Measurements from ENCODE around the gene LY6G5C.

Gene LY6G5C

DNA sequence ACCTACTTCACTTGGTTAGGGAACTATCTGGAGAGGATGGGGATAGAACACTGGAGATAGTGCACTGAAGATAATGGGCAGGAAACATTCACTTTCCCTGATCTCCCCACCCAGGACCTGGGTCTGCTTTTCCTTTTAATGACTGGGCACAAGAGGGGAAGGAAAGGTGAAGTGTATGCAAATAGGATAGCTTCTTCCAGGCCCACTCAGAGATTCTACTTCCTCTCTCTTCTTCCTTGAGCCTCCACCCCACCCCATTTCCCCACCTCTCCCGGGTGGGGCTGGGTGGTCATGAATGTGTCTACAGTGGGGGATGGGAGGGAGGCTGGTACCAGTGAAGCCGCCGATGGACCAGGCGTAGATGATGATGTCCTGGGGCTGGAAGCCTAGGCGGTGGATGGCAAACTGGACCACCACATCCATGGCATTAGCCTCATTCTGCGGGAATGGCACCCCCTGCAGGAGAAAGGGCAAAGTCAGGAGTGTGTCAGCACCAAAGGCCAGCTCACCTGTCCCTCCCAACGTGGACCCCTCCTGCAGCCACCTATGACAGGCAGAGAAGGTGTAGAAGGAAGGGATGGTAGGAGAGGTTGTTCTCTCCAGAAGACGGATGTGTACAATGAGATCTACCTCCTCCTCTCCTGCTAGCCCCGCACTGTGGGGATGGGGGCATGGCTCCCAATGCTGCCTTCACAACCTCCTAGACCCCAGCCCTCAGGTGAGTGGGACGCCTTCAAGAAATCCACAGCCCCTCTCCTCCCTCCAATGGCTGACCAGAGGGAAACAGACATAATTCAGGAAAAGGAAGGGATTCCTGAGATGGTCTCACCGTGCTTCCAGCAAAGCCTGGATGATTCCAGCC, 8.6 kb upstream of the LY6G5C start:
- no peak for DNase-seq

DNA sequence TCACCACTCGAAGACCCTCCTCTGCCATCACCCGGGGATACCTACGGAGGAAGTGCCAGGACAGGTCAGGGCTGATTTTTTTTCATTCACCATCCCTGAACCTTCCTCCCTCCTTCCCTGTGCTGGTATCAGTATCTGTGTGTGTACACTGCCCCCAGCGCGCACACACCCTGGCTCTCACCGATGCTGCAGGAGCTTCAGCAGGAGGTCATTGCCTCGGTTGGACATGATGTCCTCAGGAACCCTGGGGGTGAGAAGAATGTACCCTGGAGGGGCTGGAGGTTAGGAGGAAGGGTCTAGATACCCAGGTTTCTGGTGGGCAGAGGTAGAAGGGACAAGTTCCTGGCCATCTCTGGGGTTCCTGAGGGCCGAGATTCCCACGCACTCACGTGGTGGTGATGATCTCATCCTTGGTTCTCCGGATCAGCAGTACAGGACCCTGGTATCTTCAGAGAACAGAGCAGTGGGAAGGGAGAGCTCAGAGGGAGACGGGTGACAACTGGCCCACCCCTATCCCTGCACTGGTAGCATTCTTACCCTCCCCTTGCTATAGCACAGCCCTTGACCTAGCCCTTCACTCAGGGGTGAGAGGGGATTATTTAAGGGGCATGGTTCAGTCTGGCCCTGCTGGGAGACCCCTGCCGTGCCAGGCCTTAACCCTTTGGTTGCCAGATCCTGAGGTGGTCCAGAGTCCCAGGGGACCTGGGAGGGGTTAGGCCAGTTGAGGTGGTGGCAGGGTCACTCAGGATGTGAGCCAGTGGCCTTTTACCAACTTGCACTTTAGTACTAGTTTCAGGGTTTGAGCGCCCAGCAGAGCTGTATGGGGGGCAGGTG, 7.2 kb upstream of the LY6G5C start:
- no peak for DNase-seq

DNA sequence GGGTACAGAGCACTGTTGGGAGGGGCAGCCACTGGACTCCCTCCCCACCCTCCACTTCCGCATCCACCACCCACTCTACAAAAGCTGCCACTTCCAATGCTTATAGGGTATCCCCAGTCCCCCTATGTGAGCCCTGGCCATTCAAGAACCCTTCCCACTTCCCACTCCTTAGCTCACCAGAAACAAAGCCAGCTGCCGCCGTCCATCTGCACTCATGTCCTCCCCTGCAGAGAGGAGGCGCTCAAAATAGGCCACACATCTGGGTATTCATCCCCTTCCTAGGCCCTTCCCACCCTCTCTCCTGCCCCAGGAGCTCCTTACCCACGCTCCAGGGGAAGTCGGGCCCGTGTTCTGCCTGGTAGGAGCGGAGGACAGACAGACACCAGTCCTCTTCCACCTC, 6.5 kb upstream of the LY6G5C start:
- no peak for DNase-seq

DNA sequence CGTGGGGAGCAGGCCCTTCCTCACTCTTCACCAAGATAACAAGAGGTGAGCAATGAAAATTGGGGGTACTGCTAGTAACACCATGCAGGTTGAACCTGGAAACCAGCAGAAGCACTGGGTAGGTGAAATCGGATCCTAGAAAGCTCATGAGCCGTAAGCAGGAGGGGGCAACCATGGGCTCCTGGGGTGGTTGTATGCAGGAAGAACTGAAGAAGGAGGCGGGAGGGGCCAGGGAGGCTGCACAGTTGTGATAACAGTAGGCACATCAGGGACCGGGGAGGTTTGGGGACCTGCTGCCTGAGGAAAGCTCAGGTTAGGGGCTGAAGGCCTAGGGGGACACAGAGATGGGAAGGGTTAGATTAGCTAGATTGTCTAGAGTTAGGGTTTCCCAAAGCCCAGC, 5.6 kb upstream of the LY6G5C start:
- DNase-seq = no peak

DNA sequence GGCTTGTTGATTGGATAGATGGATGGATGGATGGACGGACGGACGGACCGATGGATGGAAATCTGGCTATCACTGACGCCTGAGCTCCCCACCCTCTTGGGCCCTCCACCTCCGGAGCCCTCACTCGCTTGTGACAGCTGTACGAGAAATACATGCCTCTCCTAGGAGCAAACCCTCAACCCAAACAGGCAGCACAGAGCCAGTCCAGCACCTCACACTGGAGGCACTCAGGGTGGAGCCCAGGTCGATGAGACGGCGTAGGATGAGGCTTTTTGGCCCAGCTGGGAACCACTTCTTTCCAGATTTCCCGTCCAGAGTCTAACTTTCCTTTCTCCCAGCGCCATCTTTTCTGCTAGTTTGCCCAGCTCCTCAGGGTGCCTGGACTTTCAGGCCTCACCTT, 2.7 kb upstream of the LY6G5C start:
- DNase-seq = no peak

DNA sequence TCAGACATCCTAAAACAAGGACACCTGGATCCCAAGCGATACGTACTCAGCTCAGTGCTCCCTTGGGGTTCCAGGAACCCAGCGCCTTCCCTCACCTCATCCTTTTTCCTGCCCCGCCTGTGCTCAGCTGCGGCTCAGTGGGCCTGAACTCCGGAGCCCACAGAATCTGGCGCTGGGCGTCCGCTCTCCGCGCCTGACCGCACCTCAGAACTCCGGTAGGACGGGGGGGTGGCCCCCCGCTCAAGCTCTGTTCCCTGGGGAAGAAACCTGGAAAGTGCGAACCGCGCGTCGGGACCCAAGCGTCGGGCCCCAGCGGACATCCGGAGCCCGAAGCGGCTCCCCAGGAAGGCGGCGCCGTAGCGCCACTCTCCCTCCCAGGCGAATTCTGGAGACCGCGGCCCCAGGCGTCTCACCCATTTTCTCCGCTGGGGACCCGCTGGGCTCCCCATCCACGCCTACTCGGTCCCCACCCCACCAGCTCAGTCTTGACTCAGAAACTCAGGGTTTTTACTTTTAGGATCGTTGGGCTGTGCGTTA, 336 bp upstream of the LY6G5C start:
- DNase-seq = peak; percentile 85

DNA sequence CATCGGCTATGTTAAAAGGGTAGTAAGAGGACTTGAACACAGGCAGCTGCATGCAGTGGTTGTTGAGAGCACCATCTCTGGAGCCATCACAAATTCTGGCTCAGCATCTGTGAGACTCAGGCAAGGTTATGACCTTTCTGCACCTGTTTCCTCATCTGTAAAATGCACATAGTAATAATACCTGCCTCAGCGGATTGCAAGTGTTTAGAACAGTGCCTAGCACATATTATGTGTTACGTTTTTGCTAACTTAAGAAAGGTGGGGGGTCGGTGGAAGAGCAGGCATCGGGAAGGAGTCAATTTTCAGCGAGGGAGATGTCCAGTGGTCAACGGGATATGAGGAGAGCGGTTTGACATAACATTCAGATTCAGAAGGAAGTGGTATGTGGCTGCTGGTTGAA, 2.9 kb downstream of the LY6G5C start:
- DNase-seq = no peak

DNA sequence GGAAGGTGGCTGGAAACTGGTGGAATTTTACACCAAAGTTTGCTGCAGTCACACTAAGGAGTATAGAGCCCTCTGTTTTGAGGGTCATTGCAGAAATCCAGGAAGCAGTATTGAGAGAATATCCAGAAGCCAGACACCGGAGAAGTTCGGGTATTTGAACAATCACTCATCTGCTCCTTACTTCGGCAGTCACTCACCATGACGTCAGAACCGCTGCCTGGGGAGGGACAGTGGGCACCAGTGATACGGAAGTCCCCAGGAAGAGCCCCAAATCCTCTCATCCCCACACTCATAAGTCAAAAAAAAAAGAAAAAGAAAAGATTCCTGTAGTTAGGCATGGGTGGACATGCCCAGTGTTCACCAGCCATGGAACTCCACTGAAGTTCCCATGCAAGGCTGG, 4.0 kb downstream of the LY6G5C start:
- no peak for DNase-seq

DNA sequence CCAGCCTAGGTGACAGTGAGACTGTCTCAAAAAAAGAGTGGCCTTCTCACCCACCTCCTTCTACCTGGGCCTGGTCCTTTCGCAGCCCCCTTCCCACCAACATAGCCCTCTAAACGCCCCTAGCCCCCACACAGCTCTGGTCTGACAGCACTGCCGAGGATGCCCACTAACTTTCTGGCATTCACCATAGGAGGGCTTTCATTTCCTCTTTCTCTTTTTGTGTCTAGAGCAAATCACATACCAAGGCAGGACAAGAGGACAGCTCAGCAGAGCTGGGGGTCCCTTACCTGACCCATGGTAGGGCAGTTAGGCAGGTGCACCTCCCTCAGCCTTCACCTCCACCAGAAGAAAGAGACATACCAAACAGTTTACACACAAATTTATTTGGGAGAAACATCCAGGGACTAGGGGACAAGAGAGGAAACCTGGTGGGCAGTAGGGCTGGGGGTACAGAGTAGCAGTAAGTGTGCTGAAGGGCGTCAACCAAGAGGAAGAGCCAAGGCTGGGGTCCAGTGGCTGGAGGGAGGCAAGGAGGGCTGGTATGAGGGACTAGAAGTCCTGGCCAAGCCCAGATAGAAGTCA, 4.5 kb downstream of the LY6G5C start:
- DNase-seq = no peak

DNA sequence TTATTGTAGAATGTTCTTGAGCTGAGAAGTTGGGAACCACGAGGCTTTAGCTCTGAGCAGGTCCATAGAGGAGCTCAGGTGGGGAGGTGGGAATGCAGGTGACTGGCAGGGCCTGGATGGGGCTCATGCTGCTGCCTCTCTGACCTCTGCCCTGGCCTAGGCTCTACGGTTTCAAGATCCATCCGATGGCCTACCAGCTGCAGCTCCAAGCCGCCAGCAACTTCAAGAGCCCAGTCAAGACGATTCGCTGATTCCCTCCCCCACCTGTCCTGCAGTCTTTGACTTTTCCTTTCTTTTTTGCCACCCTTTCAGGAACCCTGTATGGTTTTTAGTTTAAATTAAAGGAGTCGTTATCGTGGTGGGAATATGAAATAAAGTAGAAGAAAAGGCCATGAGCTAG, 11.2 kb downstream of the LY6G5C start, which contains the start of gene LY6G5B:
TSS of gene LY6G5B (plus strand) at position 301 of the 400 bp plus-strand sequence. CDS start 975 bp downstream, outside the sequence.
- DNase-seq = no peak

DNA sequence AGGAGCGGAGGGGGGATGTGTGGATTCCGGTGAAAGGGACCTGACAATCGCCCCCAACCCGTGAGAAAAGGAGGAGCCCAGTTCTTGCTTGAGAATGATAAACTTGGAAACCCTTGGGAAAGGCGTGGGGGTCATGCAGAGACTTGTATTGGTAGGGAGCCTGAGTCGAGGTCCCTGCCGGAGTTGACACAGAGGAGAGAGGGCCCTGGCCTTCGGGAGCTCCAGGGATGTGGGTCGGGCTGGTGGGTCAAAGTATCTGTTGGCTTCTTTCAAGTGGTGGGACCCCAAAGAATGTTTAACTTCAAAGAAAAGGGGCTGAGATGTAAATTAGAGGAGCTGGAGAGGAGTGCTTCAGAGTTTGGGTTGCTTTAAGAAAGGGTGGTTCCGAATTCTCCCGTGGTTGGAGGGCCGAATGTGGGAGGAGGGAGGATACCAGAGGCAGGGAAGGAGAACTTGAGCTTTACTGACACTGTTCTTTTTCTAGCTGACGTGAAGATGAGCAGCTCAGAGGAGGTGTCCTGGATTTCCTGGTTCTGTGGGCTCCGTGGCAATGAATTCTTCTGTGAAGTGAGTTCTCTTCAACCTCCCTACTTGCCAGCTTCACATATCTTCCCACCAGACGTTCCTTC, 14.4 kb downstream of the LY6G5C start:
- DNase-seq = no peak

DNA sequence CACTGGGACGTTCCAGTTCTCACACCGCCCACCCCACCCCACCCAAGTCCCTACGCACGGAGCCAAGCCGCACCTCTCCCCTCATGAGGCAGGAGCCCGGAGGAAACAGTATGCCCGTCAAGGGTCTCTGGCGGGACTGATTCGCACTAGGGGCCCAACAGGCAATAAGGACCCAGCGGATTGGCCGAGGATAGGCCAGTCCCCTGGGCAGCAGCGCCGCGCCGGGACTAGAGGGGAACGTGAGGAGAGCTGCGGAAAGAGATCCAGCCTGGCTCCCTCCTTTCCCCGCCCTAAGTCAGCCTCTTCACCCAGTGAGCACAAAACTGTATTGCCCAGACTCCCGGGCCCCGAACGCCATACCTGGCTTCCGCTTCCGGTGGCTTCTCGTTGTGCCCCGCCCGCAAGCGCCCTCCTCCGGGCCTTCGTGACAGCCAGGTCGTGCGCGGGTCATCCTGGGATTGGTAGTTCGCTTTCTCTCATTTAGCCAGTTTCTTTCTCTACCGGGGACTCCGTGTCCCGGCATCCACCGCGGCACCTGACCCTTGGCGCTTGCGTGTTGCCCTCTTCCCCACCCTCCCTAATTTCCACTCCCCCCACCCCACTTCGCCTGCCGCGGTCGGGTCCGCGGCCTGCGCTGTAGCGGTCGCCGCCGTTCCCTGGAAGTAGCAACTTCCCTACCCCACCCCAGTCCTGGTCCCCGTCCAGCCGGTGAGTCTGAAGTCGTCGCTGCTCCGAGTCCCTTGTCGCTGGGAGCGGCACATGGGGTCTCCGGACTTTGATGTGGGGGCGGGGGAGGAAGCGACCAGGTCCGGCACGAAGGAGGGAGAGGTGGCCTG, 15.1 kb downstream of the LY6G5C start, which contains the start of gene CSNK2B:
TSS of gene CSNK2B (plus strand) at position 580 of the 836 bp plus-strand sequence. CDS start 752 bp downstream, outside the sequence.
- peak; percentile 99 for DNase-seq

DNA sequence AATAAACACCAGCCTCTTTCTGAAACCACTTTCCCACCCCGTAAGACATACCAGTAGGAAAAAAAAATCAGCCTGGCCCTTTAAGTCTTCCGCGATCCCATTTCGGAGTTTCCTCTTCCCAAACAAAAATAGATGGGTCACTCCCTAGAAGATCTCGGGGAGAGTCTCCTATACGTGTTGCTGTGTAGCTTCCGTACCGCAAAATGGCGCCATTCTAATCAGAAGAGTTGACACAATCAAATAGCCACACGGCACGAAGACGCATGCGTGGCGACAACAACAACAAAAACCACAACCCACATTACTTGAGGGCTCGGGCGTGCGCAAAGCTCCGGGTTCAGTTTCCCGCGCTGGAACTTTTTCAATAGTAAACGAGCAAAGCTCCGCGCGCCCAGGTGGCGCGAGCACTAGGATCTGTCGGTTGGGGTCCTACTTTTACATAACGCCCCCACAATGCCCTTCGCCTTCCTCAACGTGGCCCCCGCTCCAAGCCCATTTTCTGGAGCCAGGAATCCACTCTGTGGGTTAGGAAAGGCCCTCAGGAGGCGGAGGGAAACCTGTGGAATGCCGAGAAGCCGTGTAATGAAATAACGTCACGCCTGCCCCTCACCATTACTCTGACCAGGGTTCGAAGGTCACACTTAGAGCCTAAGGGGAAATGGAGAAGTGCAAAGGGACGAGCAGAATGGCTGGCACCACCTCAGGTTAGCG, 15.9 kb downstream of the LY6G5C start, which contains the start of gene GPANK1:
TSS of gene GPANK1 (minus strand) at position 208 of the 711 bp plus-strand sequence. CDS start 519 bp downstream, outside the sequence.
- peak; percentile 98 for DNase-seq

DNA sequence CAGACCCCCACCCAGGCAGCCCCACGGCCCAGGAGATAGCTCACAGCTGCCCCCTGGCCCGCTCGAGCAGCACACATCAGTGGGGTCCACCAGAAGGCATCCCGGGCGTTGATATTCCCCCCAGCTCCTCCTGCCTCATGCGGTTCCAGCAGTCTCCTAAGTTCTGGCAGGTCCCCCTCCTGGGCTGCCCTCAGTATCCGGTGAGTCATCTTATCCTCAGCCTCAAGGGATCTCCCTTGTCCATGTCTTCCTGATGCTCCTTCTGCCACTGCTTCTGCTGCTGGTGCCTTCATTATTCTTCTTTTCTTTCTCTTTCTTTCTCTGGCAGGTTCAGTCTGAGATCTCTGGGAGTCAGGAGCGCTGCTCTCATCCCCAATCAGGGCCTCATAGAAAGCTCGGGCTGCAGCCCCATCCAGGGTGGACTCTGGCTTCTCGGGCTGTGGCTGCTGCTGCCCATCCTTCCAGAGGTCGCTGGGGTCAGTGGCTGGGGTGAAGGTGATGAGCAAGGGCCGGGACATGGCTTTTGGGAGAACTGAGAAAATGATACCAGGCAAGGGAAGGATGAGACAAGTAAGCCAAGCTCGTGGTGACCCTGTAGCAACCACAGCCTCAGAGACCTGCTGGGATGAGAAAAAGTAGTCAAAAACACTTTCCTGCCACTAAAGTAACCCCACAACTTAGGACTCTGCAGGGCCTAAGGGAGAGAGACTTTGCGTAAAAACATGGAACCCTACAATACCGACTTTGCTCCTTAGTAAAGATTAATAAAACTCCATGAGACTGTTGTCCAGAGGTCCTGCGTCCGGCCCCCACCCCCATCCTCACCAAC, 16.7 kb downstream of the LY6G5C start:
- peak; percentile 63 for DNase-seq

DNA sequence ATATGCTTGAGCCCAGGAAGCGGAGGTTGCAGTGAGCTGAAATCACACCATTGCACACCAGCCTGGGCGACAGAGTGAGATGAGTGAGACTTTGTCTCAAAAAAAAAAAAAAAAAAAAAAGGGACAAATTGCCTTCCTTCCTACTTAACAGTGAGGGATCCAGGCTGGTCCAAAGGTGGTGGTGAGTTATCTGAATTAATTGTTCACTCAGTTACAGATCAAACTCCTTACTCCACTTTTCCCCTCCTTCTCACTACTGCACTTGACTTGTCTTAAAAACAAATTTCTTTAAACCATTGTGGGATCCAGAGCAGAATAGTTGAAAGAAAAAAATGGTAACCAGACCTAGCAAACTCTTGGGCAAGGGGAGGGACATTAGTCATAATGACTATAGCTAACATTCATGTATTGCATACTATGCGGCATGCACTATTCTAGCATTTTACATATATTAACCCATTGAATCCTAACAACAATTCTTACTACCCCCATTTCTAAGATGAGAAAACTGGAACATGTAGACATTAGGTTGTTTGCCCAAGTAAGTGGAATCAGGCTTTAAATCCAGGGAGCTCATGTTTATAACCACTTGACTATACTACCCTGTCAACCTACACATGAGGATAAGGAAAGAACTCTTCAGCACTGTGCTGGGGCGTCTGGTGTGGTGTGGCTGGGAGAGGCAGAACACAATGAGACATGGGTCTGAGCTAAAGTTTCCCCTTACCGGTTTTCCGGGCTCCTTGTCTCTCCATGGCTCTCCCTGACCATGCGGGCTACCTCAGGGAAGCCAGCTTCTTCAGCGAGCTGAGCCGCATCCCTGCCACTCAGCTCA, 17.5 kb downstream of the LY6G5C start:
- no peak for DNase-seq

DNA sequence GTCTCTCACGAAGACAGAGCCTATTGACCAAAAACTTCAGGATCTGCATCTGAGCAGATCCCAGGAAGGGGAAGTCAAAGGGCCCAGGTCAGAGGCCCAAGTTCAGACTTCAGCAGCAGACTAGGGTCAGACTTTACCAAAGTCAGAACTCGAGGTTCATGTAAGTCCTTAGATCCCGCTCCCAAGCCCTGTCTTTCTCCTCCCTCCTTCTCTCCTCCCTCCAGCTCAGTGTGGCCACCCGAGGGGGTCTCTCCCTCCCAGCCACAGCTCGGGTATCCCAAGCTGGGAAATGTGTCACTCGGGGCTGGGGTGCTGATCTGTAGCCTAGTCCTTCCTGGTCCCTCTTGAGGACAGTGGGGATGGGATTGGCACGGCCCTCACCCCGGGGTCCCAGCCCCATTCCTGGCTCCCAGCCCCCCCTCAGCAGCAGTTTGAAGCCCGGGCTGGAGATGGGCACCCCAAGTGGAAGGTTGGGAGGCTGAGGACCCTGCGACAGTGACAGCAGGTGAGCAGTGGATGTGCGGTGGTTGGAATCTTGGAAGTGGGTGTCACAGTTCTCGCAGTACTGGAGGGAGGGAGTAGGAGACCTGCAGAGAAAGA, 18.6 kb downstream of the LY6G5C start:
- DNase-seq = no peak

DNA sequence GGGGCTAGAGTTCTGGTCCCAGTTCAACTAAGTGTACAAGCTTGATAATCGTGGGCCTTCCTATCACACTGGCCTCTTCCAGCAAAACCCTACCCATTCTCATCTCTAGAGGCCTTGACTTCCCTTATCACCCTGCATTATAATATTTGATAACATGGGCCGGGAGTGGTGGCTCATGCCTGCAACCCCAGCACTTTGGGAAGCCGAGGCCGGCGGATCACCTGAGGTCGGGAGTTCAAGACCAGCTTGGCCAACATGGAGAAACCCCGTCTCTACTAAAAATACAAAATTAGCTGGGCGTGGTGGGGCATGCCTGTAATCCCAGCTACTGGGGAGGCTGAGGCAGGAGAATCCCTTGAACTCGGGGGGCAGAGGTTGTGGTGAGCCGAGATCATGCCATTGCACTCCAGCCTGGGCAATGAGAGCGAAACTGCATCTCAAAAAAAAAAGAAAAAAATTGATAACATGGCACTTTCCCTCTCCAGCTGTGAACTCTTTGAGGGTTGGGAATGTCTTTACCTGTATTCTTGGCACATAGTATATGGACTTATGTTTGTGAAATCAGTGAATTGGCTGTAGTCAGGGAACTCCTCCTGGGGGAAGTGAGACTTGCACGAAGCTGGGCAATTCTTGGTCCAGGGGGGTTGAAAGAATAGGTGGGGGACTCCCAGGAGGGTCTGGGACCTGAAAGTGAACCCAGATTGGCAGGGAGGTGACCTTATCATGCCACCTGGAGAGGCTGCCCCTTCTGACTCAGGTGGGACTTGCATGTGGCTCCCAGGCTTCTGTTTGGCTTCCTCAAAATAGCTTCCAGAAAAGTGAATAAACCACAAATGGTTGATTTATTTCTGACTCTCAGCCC, 19.4 kb downstream of the LY6G5C start:
- no peak for DNase-seq
